Astrocyte of the spinal cord (primary cell): Measurements from ENCODE around the gene DYSF.

Experiments
- DNase-seq: peaks from one replicate; pipeline ENCODE4 v3.0.0; 2011; ENCODE audit warnings: low read depth, low spot score
- H3K4me3 ChIP-seq: 2 replicates; pipeline ENCODE4 v1.5.1; 2011; ENCODE audit warnings: low read depth, mild to moderate bottlenecking, low read length, moderate library complexity
- in situ Hi-C: cut with HindIII; loops from 2 replicates; pipeline ENCODE4 v1.10.0; 2017; ENCODE audit warnings: low sequenced_read_pairs
- TF ChIP-seq, protein P1 (sequence below): IDR thresholded peaks from 2 replicates; pipeline ENCODE4 v1.5.1; 2012; ENCODE audit warnings: low read depth, mild to moderate bottlenecking, low read length, inconsistent platforms

DYSF gene

DNA sequence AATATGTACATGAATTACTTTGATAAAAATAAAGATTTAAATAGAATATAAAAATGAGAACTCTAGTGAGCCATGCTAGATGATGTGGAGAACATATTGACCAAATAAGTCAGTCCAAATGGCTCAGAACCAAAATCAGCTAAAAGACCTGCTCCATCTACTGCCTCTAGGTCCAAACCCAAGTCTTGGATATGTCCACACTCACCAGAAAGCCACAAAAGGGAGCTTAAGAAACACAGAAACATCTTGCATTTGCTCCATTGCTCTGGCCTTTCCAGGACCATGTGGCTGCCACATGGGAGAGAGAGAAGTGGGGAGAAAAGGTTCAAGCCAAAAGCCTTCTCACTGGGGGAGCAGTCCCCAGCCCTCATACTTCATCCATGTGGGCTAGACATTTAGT lies 272.5 kb downstream of the DYSF start:
- in situ Hi-C loops = no loop called here
- DNase-seq = no peak

DNA sequence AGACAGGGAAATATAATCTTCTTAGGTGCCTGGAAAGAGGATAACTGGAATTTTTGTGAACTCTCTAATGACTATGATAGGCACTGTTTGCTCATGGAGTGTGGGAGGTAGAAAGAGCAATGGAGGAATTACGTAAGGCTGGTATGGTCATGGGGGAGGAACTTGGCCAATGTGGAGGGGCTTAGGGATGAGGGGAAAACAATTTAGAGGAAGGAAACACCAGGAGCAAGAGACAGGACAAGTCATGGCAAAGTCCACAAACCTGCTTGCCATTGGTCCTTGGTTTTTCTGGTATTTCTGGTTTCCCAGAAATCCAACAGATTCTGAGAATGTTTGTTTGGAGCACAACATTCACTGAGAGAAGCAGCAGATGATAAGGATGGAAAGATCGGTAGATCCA lies 274.2 kb downstream of the DYSF start:
- in situ Hi-C loops = no loop called here
- H3K4me3 ChIP-seq = no peak overlapping the region
- TF ChIP-seq, protein P1, sequence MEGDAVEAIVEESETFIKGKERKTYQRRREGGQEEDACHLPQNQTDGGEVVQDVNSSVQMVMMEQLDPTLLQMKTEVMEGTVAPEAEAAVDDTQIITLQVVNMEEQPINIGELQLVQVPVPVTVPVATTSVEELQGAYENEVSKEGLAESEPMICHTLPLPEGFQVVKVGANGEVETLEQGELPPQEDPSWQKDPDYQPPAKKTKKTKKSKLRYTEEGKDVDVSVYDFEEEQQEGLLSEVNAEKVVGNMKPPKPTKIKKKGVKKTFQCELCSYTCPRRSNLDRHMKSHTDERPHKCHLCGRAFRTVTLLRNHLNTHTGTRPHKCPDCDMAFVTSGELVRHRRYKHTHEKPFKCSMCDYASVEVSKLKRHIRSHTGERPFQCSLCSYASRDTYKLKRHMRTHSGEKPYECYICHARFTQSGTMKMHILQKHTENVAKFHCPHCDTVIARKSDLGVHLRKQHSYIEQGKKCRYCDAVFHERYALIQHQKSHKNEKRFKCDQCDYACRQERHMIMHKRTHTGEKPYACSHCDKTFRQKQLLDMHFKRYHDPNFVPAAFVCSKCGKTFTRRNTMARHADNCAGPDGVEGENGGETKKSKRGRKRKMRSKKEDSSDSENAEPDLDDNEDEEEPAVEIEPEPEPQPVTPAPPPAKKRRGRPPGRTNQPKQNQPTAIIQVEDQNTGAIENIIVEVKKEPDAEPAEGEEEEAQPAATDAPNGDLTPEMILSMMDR = no peak
- DNase-seq = no peak

More for the DNA sequence above, 272.5 kb downstream of the DYSF start:
- H3K4me3 ChIP-seq = no peak overlapping the region
- TF ChIP-seq, protein P1 = no peak

DNA sequence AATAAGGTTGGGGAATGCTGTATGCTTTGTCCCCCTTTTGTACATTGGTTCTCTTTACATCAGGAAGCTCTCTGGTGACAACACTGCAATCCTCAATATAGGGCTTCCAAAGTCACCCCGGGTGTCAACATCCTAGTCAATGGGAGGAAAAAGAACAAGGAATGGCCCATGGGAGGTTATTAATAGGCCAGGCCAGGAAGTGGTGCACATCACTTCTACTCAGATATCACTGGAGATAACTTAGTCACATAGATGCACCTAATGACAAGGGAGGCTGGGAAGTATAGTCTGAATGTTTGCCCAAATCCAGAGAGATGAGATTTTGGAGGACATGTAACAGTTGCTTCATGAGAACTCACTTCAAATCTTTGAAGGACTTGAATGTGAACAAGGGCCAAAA lies 274.7 kb downstream of the DYSF start:
- in situ Hi-C loops = no loop called here
- TF ChIP-seq, protein P1 = no peak
- no peak overlapping the region for H3K4me3 ChIP-seq
- no peak for DNase-seq

DNA sequence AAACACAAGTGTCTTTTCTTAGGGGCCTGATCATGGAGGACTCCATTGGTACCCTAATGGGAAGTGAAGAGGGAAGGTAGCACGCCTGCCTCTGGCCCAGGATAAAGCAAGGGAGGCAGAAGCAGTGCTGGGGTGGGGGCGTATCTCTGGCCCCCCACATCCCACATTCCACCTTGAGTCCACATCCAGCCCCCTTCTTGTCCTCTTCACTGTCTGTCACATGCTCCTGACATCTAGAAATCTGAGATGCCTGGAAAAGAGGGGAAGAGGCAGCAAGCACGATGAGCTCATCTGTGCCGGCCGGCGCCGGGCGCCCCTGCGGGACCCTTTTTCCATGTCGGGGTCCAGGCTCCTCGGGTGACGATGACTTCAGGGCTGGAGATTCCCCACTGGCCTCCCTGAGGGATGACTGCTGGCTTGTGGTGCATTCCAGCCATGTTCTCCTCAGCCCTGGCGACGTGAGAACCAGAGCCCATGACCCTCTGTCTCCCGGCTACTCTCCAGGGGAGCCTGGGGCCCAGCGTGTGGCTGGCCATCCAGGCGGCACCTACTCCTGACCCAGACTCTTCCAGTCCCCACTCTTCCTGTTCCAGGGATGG lies 277.5 kb downstream of the DYSF start:
- in situ Hi-C loops = no loop called here
- no peak for DNase-seq
- TF ChIP-seq, protein P1 = no peak
- no peak overlapping the region for H3K4me3 ChIP-seq

DNA sequence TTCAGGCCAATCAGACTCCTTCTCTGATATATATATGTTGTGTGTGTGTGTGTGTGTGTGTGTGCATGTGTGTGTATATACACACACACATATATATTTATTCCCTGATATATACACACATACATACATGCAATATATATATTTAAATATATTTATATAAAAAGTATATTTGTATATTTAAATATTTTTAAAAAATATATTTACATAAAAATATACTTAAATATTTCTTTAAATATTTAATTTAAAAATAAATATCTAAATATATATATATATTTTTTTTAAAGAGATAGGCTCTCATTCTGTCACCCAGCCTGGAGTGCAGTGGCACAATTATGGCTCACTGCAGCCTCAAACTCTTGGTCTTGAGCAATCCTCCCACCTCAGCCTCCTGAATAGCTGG lies 281.3 kb downstream of the DYSF start:
- in situ Hi-C loops = no loop called here
- TF ChIP-seq, protein P1 = no peak
- DNase-seq = no peak
- no peak overlapping the region for H3K4me3 ChIP-seq

DNA sequence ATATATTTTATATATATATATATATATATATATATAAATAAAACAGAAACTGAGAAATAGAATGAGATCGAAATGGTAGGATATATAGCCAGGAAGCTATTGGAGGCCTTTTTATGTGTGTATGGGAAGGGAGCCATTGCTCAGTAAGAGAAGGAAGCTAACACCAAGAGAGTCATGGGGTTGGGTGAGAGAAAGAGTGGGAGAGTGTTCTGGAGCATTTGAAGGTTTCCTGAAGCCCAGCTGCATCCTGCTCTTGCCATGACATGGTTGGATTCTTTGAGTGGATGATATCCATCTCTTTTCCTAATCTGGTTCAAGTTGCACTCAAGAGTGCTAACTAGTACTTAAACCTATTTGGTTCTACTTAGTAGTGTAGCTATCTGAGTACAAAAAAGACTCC lies 282.3 kb downstream of the DYSF start:
- no peak for DNase-seq
- in situ Hi-C loops = no loop called here
- TF ChIP-seq, protein P1 = no peak
- no peak overlapping the region for H3K4me3 ChIP-seq
